Stimulated activated CD4-positive, alpha-beta T cell treated with anti-CD3 and anti-CD28 coated beads, Interleukin-2, amount 100 ng/mL, for 24 hours (primary cell): ENCODE data around the gene AGXT2.
"Not testable (repeated sequence)": the region's sequence is repeated elsewhere in the genome, so short reads cannot be mapped to it uniquely, and the experiment has no call there.

ENCODE experiments used
- DNase-seq, 2 donors: peaks; one replicate each; pipeline ENCODE4 v3.0.0-alpha.2; 2020

AGXT2 gene

GRCh38 chr5:35050541-35051126 is 2.9 kb upstream of the AGXT2 start:
- DNase-seq = no peak

- no peak for DNase-seq
Observed at GRCh38 chr5:35048910-35049309, 1.2 kb upstream of the AGXT2 start.

- DNase-seq = no peak
Observed at GRCh38 chr5:35046774-35047173, 975 bp downstream of the AGXT2 start.

- DNase-seq = no peak
Observed at GRCh38 chr5:35045280-35045679, 2.5 kb downstream of the AGXT2 start.

- DNase-seq = no peak
Observed at GRCh38 chr5:35044649-35045048, 3.1 kb downstream of the AGXT2 start.

GRCh38 chr5:35042781-35043180 is 5.0 kb downstream of the AGXT2 start:
- no peak for DNase-seq

- DNase-seq = no peak
Observed at GRCh38 chr5:35041261-35041660, 6.5 kb downstream of the AGXT2 start.

GRCh38 chr5:35038891-35039290 is 8.9 kb downstream of the AGXT2 start:
- no peak for DNase-seq

GRCh38 chr5:35036536-35036935 is 11.2 kb downstream of the AGXT2 start:
- no peak for DNase-seq

GRCh38 chr5:35035929-35036328 is 11.8 kb downstream of the AGXT2 start:
- DNase-seq = not testable (repeated sequence)

GRCh38 chr5:35035271-35035670 is 12.5 kb downstream of the AGXT2 start:
- no peak for DNase-seq

- no peak for DNase-seq
Observed at GRCh38 chr5:35032356-35032755, 15.4 kb downstream of the AGXT2 start.

GRCh38 chr5:35031276-35031675 is 16.5 kb downstream of the AGXT2 start:
- no peak for DNase-seq

- no peak for DNase-seq
Observed at GRCh38 chr5:35030426-35031100, 17.2 kb downstream of the AGXT2 start.

- DNase-seq = no peak
Observed at GRCh38 chr5:35029333-35029732, 18.4 kb downstream of the AGXT2 start.

- no peak for DNase-seq
Observed at GRCh38 chr5:35026941-35027340, 20.8 kb downstream of the AGXT2 start.

GRCh38 chr5:35026280-35026840 is 21.4 kb downstream of the AGXT2 start:
- DNase-seq = no peak

GRCh38 chr5:35024911-35025510 is 22.7 kb downstream of the AGXT2 start:
- no peak for DNase-seq

- no peak for DNase-seq
Observed at GRCh38 chr5:35023391-35024178, 24.2 kb downstream of the AGXT2 start.

- no peak for DNase-seq
Observed at GRCh38 chr5:35016174-35017051, 31.3 kb downstream of the AGXT2 start.

- DNase-seq = no peak
Observed at GRCh38 chr5:35015063-35015462, 32.7 kb downstream of the AGXT2 start.

- no peak for DNase-seq
Observed at GRCh38 chr5:35012796-35013195, 35.0 kb downstream of the AGXT2 start.
